Progenitor cell of endocrine pancreas (in vitro differentiated cells): ENCODE data around the gene G3BP2. TPM values are rescaled to one million over a fixed set of nuclear protein-coding genes. Genes with fewer than 3 reads are reported as not detected.
A peak's percentile ranks its signal among the peaks of the same experiment; 100 is the strongest.

Experiments used
- DNase-seq: peaks from one replicate; pipeline ENCODE4 v3.0.0; 2021; ENCODE audit warnings: low spot score; ENCODE audit not compliant: unreplicated experiment
- H3K27ac Mint-ChIP-seq: 2 replicates; pipeline ENCODE4 v1.8.0; 2021; ENCODE audit warnings: mild to moderate bottlenecking, moderate library complexity, mixed read lengths
- H3K27me3 Mint-ChIP-seq: 2 replicates; pipeline ENCODE4 v1.8.0; 2021; ENCODE audit warnings: mixed read lengths
- H3K36me3 Mint-ChIP-seq: 2 replicates; pipeline ENCODE4 v1.8.0; 2022; ENCODE audit warnings: mixed read lengths; ENCODE audit not compliant: insufficient read depth
- H3K4me1 Mint-ChIP-seq: 2 replicates; pipeline ENCODE4 v1.8.0; 2021; ENCODE audit warnings: low read depth, mixed read lengths
- H3K4me3 Mint-ChIP-seq: 2 replicates; pipeline ENCODE4 v1.8.0; 2021; ENCODE audit warnings: low read depth, mild to moderate bottlenecking, moderate library complexity, mixed read lengths
- H3K9me3 Mint-ChIP-seq: 2 replicates; pipeline ENCODE4 v1.8.0; 2021; ENCODE audit warnings: low read depth, mixed read lengths
- total RNA-seq: library from RNA; stranded (reverse); gene quantifications from 2 replicates; pipeline ENCODE4 v1.2.1, GENCODE V29; 2021
- TF ChIP-seq, protein P1 (sequence below): fragments of 200-600 bp; sonication (generic); IDR thresholded peaks from one replicate; pipeline ENCODE4 v1.5.0; 2021; ENCODE audit warnings: antibody characterized with exemption, mild to moderate bottlenecking; ENCODE audit not compliant: unreplicated experiment

G3BP2 gene
- total RNA-seq, 1 donor from 2014 or later = 157 TPM

DNA sequence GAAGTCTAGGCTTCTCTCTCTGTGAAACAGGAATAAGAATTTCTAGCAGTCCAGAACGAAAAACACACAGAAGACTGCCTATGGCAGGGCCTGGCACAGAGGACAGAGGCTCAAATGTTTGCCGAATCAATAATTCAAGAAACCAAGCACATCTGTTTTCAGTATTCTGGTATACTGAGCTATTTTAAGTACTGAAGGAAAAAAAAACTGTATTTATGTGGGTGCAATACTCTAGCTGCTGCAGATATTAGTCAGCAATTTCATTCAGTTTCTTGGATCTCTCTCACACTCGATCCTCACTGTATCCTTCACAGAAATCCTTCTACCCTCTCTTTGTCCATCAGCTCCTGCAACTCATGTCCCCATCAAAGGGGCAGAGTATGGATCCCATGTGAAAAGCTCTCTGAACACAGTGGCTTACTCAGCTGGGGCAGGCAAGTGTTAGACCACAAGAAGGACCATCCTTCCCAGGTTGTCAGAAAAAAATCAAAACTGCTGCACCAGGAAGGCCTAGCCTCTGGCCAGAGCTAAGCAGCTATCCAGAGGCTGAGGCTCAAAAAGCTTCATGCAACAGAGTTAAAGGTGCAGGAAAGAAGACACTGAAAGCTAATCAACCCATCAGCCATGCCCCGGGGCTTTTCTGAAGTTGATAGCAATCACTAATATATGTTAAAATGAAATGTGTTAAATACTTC lies 42.0 kb upstream of the G3BP2 start:
- Mint-ChIP-seq H3K27me3 (no peaks in the 10 kb centered on the region), H3K36me3 (peaks cover 9% of the 10 kb centered on the region), H3K9me3 (no peaks in the 10 kb centered on the region), H3K27ac (peak overlapping the region; percentile 88), H3K4me3 (no peak overlapping the region), H3K4me1 (peaks cover 14% of the 10 kb centered on the region)
- TF ChIP-seq, protein P1, sequence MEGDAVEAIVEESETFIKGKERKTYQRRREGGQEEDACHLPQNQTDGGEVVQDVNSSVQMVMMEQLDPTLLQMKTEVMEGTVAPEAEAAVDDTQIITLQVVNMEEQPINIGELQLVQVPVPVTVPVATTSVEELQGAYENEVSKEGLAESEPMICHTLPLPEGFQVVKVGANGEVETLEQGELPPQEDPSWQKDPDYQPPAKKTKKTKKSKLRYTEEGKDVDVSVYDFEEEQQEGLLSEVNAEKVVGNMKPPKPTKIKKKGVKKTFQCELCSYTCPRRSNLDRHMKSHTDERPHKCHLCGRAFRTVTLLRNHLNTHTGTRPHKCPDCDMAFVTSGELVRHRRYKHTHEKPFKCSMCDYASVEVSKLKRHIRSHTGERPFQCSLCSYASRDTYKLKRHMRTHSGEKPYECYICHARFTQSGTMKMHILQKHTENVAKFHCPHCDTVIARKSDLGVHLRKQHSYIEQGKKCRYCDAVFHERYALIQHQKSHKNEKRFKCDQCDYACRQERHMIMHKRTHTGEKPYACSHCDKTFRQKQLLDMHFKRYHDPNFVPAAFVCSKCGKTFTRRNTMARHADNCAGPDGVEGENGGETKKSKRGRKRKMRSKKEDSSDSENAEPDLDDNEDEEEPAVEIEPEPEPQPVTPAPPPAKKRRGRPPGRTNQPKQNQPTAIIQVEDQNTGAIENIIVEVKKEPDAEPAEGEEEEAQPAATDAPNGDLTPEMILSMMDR = no peak
- DNase-seq = no peak

DNA sequence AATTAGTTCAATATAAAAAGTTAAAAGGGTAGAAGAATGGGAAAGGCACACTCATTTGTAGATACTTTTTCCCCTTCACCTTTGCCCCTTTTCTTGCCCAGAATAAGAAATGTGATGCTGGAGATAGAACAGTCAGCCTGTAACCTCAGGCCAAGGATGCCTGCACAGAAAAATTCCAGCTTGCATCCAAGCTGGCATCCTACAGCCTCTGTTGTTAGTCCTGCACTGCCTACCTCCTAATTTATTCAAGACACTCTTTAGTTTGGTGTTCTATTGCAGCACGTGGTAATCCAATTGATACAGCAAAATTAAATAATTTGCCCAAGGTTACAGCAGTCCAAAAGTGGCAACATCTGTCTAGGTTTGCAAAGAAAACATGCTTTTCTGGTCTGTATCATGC lies 41.5 kb upstream of the G3BP2 start:
- Mint-ChIP-seq H3K4me3 (no peak overlapping the region), H3K27ac (peak overlapping the region; percentile 50), H3K36me3 (peaks cover 9% of the 10 kb centered on the region), H3K27me3 (no peaks in the 10 kb centered on the region), H3K9me3 (no peaks in the 10 kb centered on the region), H3K4me1 (peaks cover 14% of the 10 kb centered on the region)
- DNase-seq = no peak
- TF ChIP-seq, protein P1 = no peak

DNA sequence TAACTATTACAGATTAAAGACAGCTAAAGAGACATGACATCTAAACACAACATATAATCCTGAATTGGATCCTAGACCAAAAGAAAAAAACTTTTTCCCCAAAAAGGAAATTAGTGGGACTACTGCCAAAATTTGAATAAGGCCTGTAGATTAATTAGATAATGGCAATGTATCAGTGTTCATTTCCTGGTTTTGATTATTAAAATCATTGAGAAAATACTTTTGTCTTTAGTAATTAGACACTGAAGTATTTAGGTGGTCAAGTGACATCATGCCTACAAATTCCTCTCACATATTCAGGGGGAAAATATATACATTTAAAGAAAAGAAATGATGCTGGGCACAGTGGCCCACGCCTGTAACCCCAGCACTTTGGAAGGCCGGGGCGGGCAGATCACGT lies 40.8 kb upstream of the G3BP2 start:
- no peak overlapping the region for H3K4me3 Mint-ChIP-seq
- no peak overlapping the region for H3K27ac Mint-ChIP-seq
- H3K36me3 Mint-ChIP-seq = peaks cover 7% of the 10 kb centered on the region
- no peak for DNase-seq
- peaks cover 14% of the 10 kb centered on the region for H3K4me1 Mint-ChIP-seq
- H3K27me3 Mint-ChIP-seq = no peaks in the 10 kb centered on the region
- TF ChIP-seq, protein P1 = no peak
- H3K9me3 Mint-ChIP-seq = no peaks in the 10 kb centered on the region

DNA sequence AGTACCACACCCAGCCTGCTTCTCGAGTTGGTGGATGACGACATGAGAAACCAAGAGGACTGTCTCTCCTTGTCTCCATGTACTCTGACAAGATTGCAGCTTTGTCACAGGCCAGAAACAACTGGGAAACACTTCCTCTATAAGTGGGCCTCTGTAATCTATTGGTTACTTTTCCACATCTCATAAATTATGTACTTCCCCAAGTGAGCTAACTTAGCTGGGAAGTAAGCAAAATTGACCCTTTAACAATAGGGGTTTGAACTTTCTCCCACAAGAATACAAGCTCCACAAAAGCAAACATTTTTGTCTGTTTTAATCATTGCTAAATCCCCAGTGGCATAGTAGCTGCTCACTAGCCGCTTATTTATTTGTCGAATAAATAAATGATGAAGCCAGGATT lies 37.0 kb upstream of the G3BP2 start:
- Mint-ChIP-seq H3K27ac (no peak overlapping the region), H3K9me3 (no peaks in the 10 kb centered on the region), H3K4me1 (peaks cover 8% of the 10 kb centered on the region), H3K36me3 (peaks cover 1% of the 10 kb centered on the region), H3K27me3 (no peaks in the 10 kb centered on the region), H3K4me3 (no peak overlapping the region)
- TF ChIP-seq, protein P1 = no peak
- no peak for DNase-seq

DNA sequence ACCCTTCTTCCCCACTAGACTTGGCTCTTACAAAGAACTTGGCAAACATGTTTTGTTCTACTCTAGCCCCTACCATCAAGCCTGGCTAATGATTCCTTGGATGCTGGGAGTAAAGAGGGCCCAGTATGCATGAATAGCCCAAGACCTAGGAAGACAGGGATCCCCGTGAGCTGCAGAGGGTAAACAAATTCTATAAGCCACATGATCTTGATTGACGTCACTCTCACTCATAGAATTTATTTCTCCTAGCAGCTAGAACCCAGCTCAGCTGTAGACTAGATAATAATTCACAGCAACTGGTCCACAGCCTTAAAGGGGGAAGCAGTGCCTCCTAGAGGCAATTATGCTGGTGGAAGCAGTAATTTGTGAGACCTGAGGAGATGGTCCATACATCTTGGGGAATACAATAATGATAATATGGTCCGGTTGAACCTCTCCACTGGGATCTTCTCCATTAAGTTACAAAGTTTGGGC lies 35.0 kb upstream of the G3BP2 start:
- no peaks in the 10 kb centered on the region for H3K9me3 Mint-ChIP-seq
- H3K4me3 Mint-ChIP-seq = no peak overlapping the region
- TF ChIP-seq, protein P1 = peak; percentile 34
- no peak for DNase-seq
- H3K27ac Mint-ChIP-seq = peak overlapping the region; percentile 69
- H3K27me3 Mint-ChIP-seq = no peaks in the 10 kb centered on the region
- H3K4me1 Mint-ChIP-seq = no peaks in the 10 kb centered on the region
- H3K36me3 Mint-ChIP-seq = peaks cover 1% of the 10 kb centered on the region
